Raji (cell line): ENCODE measurements around the gene ACCSL.

ENCODE experiments used
- POLR2A ChIP-seq: IDR thresholded peaks from 2 replicates; pipeline ENCODE4 v1.6.1; 2011; ENCODE audit warnings: low read depth, low read length, control low read depth; ENCODE audit not compliant: insufficient read depth

Gene ACCSL

GRCh38 chr11:44016131-44016530 lies 31.6 kb upstream of the ACCSL start:
- TF ChIP-seq POLR2A, result no peak

- no peak for TF ChIP-seq POLR2A
Measured at GRCh38 chr11:44016546-44017442, 31.0 kb upstream of the ACCSL start.

GRCh38 chr11:44017443-44018126 lies 30.2 kb upstream of the ACCSL start:
- TF ChIP-seq POLR2A, result no peak

- TF ChIP-seq POLR2A, result no peak
Measured at GRCh38 chr11:44018127-44018521, 29.7 kb upstream of the ACCSL start.

- no peak for TF ChIP-seq POLR2A
Measured at GRCh38 chr11:44018829-44019228, 29.0 kb upstream of the ACCSL start.

- TF ChIP-seq POLR2A, result no peak
Measured at GRCh38 chr11:44024977-44025376, 22.8 kb upstream of the ACCSL start.

GRCh38 chr11:44025727-44026126 lies 22.1 kb upstream of the ACCSL start:
- TF ChIP-seq POLR2A, result no peak

- TF ChIP-seq POLR2A, result no peak
Measured at GRCh38 chr11:44028401-44028800, 19.4 kb upstream of the ACCSL start.

GRCh38 chr11:44028816-44029506 lies 18.8 kb upstream of the ACCSL start:
- no peak for TF ChIP-seq POLR2A

GRCh38 chr11:44029507-44029845 lies 18.3 kb upstream of the ACCSL start:
- no peak for TF ChIP-seq POLR2A

GRCh38 chr11:44029977-44030911 lies 17.5 kb upstream of the ACCSL start:
- no peak for TF ChIP-seq POLR2A

- no peak for TF ChIP-seq POLR2A
Measured at GRCh38 chr11:44030996-44031395, 16.8 kb upstream of the ACCSL start.

- no peak for TF ChIP-seq POLR2A
Measured at GRCh38 chr11:44031549-44031948, 16.2 kb upstream of the ACCSL start.

- TF ChIP-seq POLR2A, result no peak
Measured at GRCh38 chr11:44032299-44033085, 15.3 kb upstream of the ACCSL start.
